PC-9 (cell line): Measurements from ENCODE around the gene TBC1D22A. TPM values are rescaled to one million over a fixed set of nuclear protein-coding genes. Genes with fewer than 3 reads are reported as not detected.

ENCODE experiments used
- BruUV-seq: library from RNA; stranded (reverse); fragments of 400-500 nt; replicated peaks from 2 replicates; lab custom pipeline; 2021; lab: Mats Ljungman, UMichigan
- CTCF ChIA-PET: fragments of 300-600 bp; sonication (Branson Sonifier 250); formaldehyde crosslinking; loops from one replicate; lab custom pipeline; 2022; ENCODE audit warnings: antibody characterized with exemption; lab: Charles Lee
- POLR2A ChIA-PET: fragments of 300-600 bp; sonication (Branson Sonifier 250); formaldehyde crosslinking; loops from one replicate; lab custom pipeline; 2022; ENCODE audit warnings: antibody characterized with exemption; ENCODE audit not compliant: unreplicated experiment; lab: Charles Lee
- DNase-seq, 2 experiments: peaks; one replicate each; pipeline versions ENCODE4 v3.0.0 to v3.0.0-alpha.2; 2015 to 2022; ENCODE audit warnings: mixed read lengths in 1 of 2
- H2AFZ ChIP-seq: fragments of 200-600 bp; sonication (generic); 2 replicates; pipeline ENCODE4 v1.8.1; 2017; ENCODE audit warnings: antibody characterized with exemption
- H3F3A ChIP-seq: fragments of 200-600 bp; sonication (generic); 2 replicates; pipeline ENCODE4 v1.8.1; 2017; ENCODE audit warnings: antibody characterized with exemption, mild to moderate bottlenecking, low read depth; ENCODE audit not compliant: insufficient read depth
- H3K27ac ChIP-seq: fragments of 200-600 bp; sonication (generic); 2 replicates; pipeline ENCODE4 v1.6.1; 2016; ENCODE audit warnings: mixed run types
- H3K27me3 ChIP-seq: fragments of 200-600 bp; sonication (generic); 2 replicates; pipeline ENCODE4 v1.6.1; 2016; ENCODE audit warnings: low read depth, mixed run types; ENCODE audit not compliant: insufficient read depth
- H3K36me3 ChIP-seq: fragments of 200-600 bp; sonication (generic); 2 replicates; pipeline ENCODE4 v1.6.1; 2016; ENCODE audit warnings: low read depth, mixed run types
- H3K4me1 ChIP-seq: fragments of 200-600 bp; sonication (generic); replicated peaks from 2 replicates; pipeline ENCODE4 v1.6.1; 2016; ENCODE audit warnings: mixed run types; ENCODE audit not compliant: insufficient read depth
- H3K4me2 ChIP-seq: fragments of 200-600 bp; sonication (generic); 2 replicates; pipeline ENCODE4 v1.6.1; 2017; ENCODE audit warnings: mixed run types
- H3K4me3 ChIP-seq: fragments of 200-600 bp; sonication (generic); 2 replicates; pipeline ENCODE4 v1.6.1; 2016; ENCODE audit warnings: mixed run types
- H3K79me2 ChIP-seq: fragments of 200-600 bp; sonication (generic); 2 replicates; pipeline ENCODE4 v1.6.1; 2017; ENCODE audit warnings: low read depth, mixed run types
- H3K9me2 ChIP-seq: fragments of 200-600 bp; sonication (generic); 2 replicates; pipeline ENCODE4 v1.8.1; 2017; ENCODE audit warnings: mild to moderate bottlenecking; ENCODE audit not compliant: insufficient read depth
- H3K9me3 ChIP-seq: fragments of 200-600 bp; sonication (generic); 2 replicates; pipeline ENCODE4 v1.8.1; 2016; ENCODE audit warnings: low read depth; ENCODE audit not compliant: insufficient read depth
- H4K20me1 ChIP-seq: fragments of 200-600 bp; sonication (generic); 2 replicates; pipeline ENCODE4 v1.8.1; 2017; ENCODE audit not compliant: insufficient read depth
- CTCF ChIP-seq: fragments of 200-600 bp; sonication (generic); conservative IDR thresholded peaks from 2 replicates; pipeline ENCODE4 v1.6.1; 2017; ENCODE audit warnings: mixed run types, antibody characterized with exemption, mild to moderate bottlenecking, moderate library complexity
- EZH2 ChIP-seq: fragments of 200-600 bp; sonication (generic); IDR thresholded peaks from 2 replicates; pipeline ENCODE4 v1.8.0; 2017; ENCODE audit warnings: antibody characterized with exemption, low read depth
- intact Hi-C: fragments of 100-400 bp; cut with micrococcal nuclease; formaldehyde crosslinking; loops from one replicate; pipeline ENCODE4 v1.10.0; 2022; ENCODE audit not compliant: unreplicated experiment
- total RNA-seq: library from RNA; stranded (reverse); gene quantifications from 2 replicates; pipeline ENCODE4 v1.2.3, GENCODE V29; 2021

The TBC1D22A gene
- total RNA-seq, 1 experiment from 2014 or later: 40.3 TPM

GRCh38 chr22:47190276-47190956, 428.0 kb downstream of the TBC1D22A start:
- BruUV-seq: no TSS peak
- H3K79me2 ChIP-seq: no peaks in the 10 kb centered on the region
- 0 out of 2 replicates have a peak, but pooled peaks cover 2% of the 10 kb centered on the region for H3K27me3 ChIP-seq
- no peaks in the 10 kb centered on the region for H3K4me1 ChIP-seq
- no peaks in the 10 kb centered on the region for H3K9me3 ChIP-seq
- no peak overlapping the region for H3K27ac ChIP-seq
- ChIA-PET POLR2A (no interaction called here), CTCF (interaction anchor here (0.6 kb wide), 1 partner anchor 631 kb away, joined by 4 read pairs; no protein-coding TSS in a partner anchor)
- DNase-seq: no peak
- no peak overlapping the region for H3K4me3 ChIP-seq
- no peak overlapping the region for H3K4me2 ChIP-seq
- no peaks in the 10 kb centered on the region for H3K9me2 ChIP-seq
- no peaks in the 10 kb centered on the region for H4K20me1 ChIP-seq
- H2AFZ ChIP-seq: no peak overlapping the region
- intact Hi-C loops: no loop called here
- no peaks in the 10 kb centered on the region for H3F3A ChIP-seq
- no peaks in the 10 kb centered on the region for H3K36me3 ChIP-seq
- TF ChIP-seq EZH2 (no peak), CTCF (no peak)

GRCh38 chr22:47190957-47191670, 428.7 kb downstream of the TBC1D22A start:
- no peaks in the 10 kb centered on the region for H3K4me1 ChIP-seq
- no peak overlapping the region for H3K4me2 ChIP-seq
- intact Hi-C loops: no loop called here
- TF ChIP-seq CTCF (no peak), EZH2 (no peak)
- no peaks in the 10 kb centered on the region for H3K9me3 ChIP-seq
- POLR2A ChIA-PET: no interaction called here
- BruUV-seq: no TSS peak
- H3K27ac ChIP-seq: no peak overlapping the region
- H3K9me2 ChIP-seq: no peaks in the 10 kb centered on the region
- H3K36me3 ChIP-seq: no peaks in the 10 kb centered on the region
- H3K27me3 ChIP-seq: peaks cover 6% of the 10 kb centered on the region; the same call in 1 of the 2 replicates
- no peak overlapping the region for H2AFZ ChIP-seq
- H3K4me3 ChIP-seq: no peak overlapping the region
- no peaks in the 10 kb centered on the region for H3F3A ChIP-seq
- H4K20me1 ChIP-seq: 0 out of 2 replicates have a peak, but pooled peaks cover 2% of the 10 kb centered on the region
- DNase-seq: no peak
- CTCF ChIA-PET: interaction anchor here (0.6 kb wide), 1 partner anchor 631 kb away, joined by 4 read pairs; no protein-coding TSS in a partner anchor
- H3K79me2 ChIP-seq: no peaks in the 10 kb centered on the region

- Histone ChIP-seq H3K27ac (no peak overlapping the region), H3K4me3 (no peak overlapping the region), H3K27me3 (peaks cover 6% of the 10 kb centered on the region; the same call in 1 of the 2 replicates), H3K9me3 (no peaks in the 10 kb centered on the region), H4K20me1 (peaks cover 9% of the 10 kb centered on the region; the same call in 1 of the 2 replicates), H3K36me3 (no peaks in the 10 kb centered on the region), H2AFZ (no peak overlapping the region), H3K4me1 (no peaks in the 10 kb centered on the region), H3K9me2 (no peaks in the 10 kb centered on the region), H3F3A (no peaks in the 10 kb centered on the region), H3K79me2 (no peaks in the 10 kb centered on the region), H3K4me2 (no peak overlapping the region)
- ChIA-PET POLR2A (no interaction called here), CTCF (no interaction called here)
- intact Hi-C loops: no loop called here
- TF ChIP-seq EZH2 (no peak), CTCF (no peak)
- no peak for DNase-seq
- no TSS peak for BruUV-seq
Measured at GRCh38 chr22:47191671-47192650, 429.5 kb downstream of the TBC1D22A start.
